ENCODE data around the gene DLGAP1. TPM values are rescaled to one million over a fixed set of nuclear protein-coding genes. Genes with fewer than 3 reads are reported as not detected.

Gene DLGAP1
- total and polyA plus RNA-seq, 2 of the 8 experiments (the other 6 are each of a cell fraction or from before 2014, with no cell fraction given), result 11.8 to 16.9 TPM

GRCh38 chr18:3485153-3486149 lies 969.7 kb downstream of the DLGAP1 start (continued):
- TF ChIP-seq CHD7 (IDR thresholded peaks at IDR 0.05; ENCODE audit: insufficient replicate concordance, low read length), result no peak
- TF ChIP-seq PHF8 (conservative IDR thresholded peaks at IDR 0.05; ENCODE audit: low read depth, low read length), result no peak
- TF ChIP-seq FOSL1 (IDR thresholded peaks at IDR 0.05; ENCODE audit: insufficient read depth, low read depth, low read length), result no peak
- TF ChIP-seq CBX5 (IDR thresholded peaks at IDR 0.05; ENCODE audit: low read depth, low read length), result no peak
- no peak for TF ChIP-seq BACH1 (IDR thresholded peaks at IDR 0.05; ENCODE audit: low read length)
- no peak for TF ChIP-seq JUND (IDR thresholded peaks at IDR 0.05; ENCODE audit: low read length)
- no peak for TF ChIP-seq EP300 (IDR thresholded peaks at IDR 0.05; ENCODE audit: borderline replicate concordance in 1 of 2, low read depth in 2 of 2, low read length in 2 of 2)
